NCI-H446 treated with DMSO at 0.1 percent for 48 hours (cell line): Measurements from ENCODE around the gene FBP2.

ENCODE experiments used
- DNase-seq: peaks from one replicate; lab custom pipeline; 2025; lab: John Stamatoyannopoulos, UW

Gene FBP2

DNA sequence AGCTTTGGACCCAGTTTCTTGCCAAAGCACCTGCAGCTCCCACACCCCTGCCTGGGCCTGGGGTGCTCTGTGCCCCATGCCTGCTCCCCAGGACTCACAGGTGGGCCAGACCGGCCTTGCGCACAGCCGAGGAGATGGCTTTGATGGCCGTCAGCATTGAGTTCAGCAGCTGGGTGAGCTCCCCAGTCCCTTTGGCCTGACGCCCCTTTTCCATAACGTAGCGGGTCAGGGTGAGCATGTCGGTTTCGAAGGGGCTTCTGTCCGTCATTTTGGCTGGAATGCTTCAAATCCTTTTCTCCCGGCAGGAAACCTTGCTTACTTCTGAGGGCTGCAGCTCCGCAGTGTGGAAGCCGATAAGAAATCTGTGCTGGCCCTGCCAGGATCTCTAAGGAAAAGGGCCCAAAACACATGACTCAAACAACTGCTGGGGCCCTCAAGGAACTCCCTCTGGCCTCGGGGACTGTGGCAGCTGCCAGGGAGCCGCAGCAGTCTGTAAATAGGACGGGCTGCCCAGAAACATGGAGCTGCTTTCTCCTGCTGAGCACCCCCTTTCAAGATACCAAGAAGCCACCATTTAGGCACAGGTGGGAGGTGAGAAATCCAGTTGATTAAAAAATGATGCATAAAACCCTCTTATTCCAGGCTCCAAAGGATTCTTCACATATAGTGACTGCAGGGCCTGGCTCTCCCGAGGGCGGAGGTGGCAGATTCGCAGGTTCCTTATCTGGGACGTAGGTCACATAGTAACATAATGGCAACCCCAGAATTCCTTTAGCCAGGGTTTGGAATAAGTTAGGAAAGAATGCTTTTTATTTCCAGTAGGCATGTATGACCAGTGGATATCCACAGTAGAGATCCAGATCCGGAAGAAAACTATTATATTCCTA is at the start of gene FBP2:
TSS of gene FBP2 (minus strand) at position 366 of the 887 bp plus-strand sequence. CDS start at position 268, 98 bp downstream.
- no peak for DNase-seq

DNA sequence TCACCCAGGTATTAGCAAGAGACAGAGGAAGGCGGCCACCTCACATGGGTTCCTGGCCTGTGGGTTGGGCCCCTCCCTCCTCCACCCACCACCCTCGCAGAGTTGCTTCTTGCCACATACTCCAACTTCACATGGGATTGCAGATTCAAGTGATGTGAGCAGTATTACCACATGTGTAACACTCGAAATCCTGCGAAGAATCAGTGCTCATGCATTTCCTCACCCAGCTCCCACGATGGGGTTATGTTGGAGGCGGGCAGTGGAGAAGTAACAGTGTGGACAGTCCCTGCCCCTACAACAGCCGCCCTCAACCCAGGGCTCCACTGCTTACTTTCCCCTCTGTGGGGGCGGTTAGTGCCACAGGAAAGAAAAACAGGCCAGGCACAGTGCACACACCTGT is 49.6 kb upstream of the FBP2 start:
- DNase-seq = no peak

DNA sequence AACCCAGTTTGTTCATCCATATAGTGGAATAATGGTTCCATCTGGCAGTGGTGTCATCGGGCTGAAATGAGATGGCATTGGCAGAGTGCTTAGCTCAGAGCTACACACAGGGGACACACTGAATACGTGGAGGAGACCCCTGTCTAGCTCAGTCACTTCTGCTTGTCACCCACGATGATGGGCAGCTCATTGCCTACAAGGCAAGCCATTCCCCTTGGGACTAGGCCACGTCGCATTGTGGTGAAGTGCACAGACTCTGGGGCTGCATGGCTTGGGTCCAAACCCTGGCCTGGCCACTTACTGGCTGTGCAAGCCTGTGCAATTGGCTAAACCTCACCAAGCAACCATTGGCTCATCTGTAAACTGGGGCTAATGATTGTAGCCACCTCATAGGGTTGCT is 48.9 kb upstream of the FBP2 start:
- DNase-seq = no peak

DNA sequence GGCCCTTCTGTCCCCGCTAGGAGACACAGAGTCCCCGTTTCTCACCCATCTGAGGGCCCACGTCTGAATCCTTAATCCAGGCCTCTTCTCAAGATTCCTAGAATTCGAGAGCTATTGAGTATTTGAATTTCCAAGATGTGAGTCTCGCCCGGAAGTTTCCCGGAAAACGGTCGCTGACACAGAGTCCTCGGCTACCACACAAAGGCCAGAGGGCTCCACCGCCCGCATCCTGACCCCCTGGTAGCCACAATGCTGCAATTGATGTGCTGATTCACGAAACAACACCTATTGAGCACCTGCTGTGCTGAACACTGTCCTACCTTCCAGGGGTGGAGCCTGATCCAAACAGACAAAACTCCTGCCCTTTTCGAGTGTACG is 46.4 kb upstream of the FBP2 start:
- no peak for DNase-seq

DNA sequence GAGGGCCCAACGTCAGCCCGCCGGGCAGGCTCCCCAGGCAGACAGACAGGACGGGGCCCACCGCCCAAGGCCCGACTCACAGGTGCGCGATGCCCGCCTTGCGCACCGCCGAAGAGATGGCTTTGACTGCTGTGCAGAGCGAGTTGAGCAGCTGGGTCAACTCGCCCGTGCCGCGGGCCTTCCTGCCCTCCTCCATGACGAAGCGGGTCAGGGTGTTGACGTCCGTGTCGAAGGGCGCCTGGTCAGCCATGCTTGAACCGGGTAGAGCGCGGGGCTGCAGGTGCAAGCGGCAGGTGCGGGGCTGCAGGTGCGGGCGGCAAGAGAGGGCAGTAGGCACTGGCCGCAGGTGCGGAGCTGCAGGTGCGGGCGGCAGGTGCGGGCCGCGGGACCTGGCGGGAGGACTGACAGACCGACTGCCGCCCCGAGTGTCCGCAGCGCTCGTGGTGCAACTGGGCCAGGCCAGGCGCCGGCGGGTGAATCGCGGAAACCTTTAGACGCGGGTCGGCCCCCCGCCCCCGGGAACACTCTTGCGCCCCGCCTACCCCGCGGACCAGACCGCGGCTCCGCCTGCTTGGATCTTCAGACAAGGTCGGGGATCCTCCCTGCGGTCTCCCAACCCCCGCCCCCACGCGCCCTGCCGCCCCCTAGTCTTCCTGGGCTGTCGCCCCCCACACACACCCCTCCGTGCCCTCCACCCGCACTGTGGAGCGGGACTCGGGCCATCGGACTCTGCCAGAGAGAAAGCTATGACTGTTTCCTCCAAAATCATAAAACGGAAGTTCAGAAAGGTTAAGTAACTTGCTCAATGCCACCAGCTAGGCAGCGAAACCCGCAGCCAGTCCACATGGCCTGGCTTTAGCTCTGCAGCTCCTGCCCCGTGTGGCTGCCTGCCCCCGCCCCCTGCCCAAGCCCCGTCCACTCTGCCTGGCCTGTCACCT is 45.7 kb upstream of the FBP2 start, which contains the start of gene FBP1:
TSS of gene FBP1 (minus strand) at position 458 of the 938 bp plus-strand sequence. CDS start at position 250, 208 bp downstream.
- DNase-seq = no peak

DNA sequence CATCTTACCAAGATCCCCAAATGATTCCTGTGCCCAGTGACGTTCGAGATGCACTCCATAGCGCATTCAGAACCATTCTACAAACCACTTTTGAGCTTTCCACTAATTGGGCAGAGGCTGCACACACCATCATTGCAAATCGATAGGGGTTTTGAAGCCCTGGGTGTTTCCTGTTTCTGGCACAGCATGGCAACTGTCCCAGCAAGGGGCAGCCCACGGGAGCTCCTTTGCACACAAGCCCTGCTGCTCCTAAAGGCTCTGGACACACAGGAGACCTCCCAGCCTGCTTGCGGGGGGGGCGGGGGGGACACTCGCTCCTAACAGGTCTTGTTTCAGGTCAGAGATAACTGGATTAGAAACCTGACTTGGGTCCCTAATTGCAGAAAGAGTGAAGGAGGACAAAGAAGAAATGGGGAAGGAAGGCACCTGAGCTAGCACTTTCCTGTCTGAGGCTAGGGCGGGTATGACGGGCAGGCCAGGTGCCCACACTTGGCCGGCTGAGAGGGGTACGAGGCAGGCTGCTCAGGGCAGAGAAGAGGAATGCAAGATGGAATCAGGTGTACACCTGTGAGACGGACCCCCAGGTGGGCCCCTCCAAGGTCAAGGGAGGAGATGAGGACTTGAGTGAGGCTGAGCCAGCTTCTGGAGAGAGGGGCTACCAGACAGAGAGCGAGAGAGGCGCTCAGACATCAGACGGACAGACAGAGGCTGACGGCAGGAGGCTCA is 44.9 kb upstream of the FBP2 start:
- no peak for DNase-seq

DNA sequence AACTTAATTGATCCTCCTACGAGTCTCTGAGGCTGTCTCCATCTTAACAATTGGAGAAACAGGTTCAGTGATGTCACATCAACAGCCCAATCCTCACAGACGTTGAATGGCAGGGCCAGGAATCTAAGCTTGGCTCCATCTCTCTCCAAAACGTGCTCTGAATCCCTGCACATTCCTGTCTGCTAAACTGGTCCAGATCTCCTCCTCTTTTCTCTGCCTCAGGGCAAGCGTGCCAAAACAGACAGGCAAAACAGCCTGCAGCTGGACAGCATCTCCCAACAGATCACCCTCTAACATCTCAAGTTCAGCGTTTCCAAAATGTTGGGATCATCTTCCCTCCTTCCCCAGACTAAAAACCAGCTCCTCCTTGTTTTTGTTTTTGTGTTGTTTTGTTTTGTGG is 39.1 kb upstream of the FBP2 start:
- DNase-seq = no peak

DNA sequence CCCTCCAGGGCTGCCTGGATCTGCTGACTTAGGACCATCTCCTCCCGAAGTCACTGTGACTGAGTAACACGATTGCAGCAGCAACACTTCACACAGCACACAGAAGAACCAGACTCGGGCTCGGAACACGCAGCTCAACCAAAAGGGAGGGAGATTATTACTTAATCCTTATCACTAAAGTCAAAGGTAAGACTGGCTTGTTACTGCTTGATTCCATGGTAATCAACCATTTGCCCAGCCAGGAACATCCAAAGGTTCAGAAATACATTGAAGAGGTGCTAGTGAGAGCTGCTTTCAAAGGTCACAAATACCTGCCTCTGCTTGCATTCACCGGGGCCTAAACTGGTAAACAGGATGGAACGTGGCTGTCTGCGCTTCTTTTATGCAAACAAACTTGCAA is 38.0 kb upstream of the FBP2 start:
- DNase-seq = no peak

DNA sequence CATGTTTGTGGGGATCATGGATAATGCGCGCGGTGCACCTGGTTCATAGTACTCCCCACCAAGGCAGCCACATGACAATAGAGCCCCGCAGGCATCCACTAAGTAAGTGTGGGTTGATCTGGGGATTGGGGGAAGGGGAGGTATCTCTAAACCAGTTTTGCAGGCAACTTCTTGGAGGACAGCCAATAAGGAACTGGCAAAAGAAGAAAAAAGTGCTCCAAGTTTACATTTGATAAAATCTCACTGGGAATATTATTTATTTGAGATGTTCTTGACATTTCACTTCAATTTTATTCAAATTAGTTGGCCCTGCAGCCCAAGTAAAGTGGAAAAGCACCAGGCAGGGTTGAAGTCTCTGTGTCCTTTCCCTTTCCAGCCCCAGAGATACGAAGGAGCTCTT is 37.2 kb upstream of the FBP2 start:
- DNase-seq = no peak

DNA sequence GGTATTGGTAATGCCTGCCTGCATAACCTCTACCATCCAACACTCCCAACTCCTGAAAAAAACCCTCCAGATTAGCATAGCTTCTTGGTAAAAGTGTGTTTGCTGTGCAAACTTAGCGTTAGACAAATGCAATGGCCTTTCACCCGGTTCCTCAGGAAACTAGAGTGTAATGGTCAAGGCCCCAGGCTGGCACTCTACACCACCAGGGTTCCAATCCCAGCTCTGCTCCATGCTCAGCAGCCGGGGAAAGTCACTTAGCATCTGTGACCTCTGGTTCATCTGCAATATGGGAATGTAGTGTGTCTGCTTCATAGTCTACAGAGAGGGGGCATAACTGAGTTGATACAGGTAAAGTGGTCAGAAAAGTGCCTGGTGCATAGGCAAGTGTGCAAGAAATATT is 36.7 kb upstream of the FBP2 start:
- DNase-seq = no peak

DNA sequence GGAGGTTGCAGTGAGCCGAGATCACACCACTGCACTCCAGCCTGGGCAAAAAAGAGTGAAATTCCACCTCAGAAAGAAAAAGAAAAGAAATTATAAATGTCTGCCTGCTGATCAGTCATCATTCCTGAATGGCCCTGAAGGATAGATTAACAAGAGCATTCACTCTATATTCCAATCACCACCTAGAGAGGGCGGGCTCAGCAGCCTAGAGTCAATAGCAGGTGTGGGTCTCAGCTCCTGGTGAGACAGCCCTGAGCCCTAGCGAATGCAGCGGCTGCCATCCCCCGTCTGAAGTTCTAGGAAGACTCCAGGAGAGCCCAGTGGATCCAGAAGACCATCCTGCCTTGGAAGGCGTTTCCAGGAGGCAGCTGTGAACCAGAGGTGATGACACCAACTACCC is 33.7 kb upstream of the FBP2 start:
- DNase-seq = no peak

DNA sequence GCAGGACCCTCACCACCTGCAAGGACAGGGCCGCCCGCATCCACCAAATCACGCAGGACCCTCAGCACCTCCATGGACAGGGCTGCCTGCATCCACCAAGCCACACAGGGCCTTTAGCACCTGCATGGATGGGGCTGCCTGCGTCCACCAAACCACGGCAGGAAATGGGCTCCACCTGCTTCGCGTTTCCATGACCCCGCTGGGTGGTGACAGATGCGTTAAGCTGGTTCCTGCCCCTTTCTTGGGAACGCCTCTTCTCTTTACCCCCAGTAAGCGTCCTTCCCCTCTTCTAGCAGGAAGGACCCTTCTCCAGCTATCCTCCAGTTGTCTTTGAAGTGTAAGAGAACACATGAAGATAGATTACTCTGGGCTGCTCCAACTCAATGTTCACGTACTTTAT is 32.2 kb upstream of the FBP2 start:
- no peak for DNase-seq

DNA sequence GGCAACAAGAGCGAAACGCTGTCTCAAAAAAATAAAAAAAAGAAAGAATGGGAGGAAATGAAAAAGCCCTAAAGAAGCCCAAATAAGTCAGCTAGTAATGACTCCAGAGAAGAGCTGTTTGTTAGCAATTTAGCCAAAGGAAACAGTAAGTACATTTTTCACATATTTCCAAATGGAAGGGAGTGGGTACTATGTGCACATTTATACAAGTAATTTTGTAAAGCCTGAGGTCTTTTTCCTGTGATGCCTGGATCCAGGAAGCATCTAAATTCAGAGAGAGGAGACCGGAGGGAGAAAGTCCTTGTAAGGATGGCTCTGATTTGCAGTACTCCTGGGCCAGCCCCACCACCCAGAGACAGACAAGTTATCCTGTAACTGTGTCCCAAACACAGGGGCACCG is 31.0 kb upstream of the FBP2 start:
- no peak for DNase-seq

DNA sequence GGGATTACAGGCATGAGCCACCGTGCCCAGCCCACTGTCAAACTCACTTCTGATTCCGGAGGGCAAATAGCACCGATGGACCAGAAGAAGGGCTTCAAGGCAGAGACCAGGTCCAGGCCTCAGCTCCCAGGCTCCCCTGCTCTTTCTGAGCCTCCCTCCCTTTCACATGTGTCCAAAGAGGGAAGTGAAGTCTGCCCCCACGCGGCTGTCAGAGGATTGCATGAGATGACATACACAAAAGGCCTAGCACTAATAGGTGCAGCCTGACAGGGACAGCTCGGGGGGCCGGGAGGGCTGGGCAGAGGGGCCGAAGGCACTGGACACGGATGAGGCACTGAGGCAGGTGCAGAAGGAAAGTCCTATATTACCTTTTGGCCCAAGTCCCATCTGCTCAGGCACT is 29.6 kb upstream of the FBP2 start:
- no peak for DNase-seq

DNA sequence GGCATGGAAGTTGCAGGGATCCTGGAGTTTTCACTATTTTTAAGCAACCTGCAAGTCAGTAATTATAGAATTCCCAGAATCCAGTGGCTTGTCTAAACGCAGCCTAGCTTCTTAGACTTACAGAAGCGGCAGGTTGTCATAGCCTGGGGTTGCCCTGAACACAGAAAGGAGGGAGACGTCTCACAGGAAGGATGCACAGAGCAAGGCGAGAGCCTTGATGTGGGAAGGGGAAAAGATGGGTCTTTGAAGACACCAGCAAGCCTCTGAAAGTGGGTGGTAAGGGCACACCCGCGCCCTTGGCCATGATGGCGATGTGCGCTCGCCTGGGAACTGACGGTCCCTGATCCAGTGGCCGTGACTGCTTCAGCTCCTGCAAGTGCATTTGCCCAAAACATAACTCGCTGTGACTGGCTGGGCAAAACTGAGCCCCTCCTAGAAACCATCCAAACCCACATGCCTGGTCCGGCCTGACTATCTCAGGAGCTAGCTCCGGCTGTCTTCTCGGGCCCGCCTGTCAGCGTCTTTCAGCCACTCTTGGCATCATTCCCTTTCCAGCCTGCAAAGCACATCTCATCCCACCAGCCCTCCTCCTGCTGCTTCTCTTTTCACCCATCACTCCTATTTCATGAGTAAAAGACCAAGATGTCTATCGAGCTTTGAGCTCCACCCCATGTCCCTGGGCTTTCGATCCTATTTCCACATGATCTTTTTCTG is 28.6 kb upstream of the FBP2 start:
- no peak for DNase-seq

DNA sequence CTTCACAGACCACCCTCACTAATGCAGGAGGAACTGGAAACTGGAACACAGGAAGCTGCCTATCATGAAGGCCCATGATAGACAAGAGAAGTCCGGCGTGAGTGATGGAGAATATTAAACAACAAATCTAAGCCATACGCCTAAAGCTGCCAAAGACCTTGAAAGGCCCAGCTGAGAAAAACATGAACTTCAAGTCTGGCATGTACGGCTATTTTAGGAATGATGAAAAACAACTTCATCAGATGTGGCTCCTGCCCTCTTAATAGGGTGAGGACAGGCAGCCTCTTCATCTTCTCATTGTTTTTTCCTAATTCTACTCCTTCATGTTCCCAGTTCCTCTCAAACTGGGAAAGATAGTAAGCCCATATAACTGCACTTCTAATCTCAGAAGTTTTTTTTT is 25.4 kb upstream of the FBP2 start:
- DNase-seq = no peak

DNA sequence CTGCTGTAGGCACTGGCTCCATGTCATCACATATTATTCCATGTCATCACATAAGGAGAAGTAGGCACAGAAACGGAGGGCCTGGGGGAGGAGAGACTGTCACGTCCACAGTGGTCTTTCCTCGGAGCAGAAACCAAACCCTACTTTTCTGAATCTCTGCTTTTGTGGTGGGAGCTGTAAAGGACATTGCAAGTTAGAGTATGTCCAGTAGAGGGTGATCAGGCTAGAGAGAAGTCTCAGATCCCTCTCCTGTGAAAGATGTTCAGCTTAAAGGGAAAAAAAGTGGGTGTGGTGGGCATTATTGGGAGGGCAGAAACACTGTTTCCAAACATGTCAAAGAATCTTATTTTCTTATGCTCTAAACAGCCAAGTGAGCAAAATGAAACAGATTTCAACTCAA is 19.4 kb upstream of the FBP2 start:
- DNase-seq = no peak

DNA sequence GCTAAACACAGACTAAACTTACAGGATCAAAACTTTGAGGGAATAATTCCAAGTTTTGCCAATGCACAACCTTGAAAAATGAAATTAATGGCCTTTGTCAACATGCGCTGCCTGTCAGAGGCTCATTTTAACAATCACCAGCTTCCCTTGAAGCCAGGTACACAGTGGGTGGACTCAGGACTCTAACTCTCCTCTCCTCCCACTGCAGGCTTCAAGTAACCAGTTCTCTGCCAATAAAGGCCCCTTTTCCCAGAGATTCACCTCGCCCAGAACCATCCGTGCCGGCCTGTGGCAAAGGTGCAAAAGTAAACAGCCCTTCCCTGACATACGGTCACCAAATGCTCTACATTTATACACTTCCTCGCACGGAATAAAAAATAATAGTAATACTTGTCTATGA is 18.4 kb upstream of the FBP2 start:
- no peak for DNase-seq

DNA sequence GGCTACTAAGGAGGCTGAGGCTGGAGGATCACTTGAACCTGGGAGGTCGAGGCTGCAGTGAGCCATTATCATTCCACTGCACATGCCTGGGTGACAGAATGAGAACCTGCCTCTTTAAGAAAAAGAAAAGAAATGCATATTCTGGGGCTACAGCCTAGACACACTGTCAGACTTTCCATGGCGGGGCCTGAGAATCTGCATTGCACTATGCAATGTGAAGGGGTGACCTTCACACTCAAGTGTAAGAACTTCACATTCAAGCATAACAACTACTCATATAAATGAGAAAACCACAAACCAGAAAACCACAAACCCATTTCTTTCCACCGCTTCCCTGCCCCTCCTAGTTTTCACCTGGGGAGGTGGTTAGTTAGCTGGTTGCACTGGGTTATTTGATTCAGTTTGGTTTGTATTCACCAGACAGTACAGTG is 18.0 kb upstream of the FBP2 start:
- no peak for DNase-seq

DNA sequence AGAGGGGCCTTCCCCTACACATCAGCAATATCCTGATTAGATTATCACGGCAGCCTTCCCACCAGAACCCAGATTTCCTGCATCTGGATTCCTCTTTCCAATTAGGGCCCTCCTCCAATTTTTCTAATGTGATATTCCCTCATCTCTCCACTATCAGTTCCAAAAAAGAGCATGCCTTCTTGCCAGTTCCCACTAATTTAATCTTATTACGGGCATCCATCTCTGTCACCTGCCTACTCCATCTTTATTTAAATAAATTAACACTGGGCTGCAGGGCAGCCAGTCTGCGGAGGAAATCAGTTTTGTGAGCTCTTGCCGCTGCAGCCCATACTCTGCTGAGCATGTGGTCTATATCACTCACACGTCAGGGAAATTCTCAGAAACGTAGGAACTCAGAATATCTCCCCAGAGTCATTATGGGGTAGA is 16.6 kb upstream of the FBP2 start:
- DNase-seq = no peak

DNA sequence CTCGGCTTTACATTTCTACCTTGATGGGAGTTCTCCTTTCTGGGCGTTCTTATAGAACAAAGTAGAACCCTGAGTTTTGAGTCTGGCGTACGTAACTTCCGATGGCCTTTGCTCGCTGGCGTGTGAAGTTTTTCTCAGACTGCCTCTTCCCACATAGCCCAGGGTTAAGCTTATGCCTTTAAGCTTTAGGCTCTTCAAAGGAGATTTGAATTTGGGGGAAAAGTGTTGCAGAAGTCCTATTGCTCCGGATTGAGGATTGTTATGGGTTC is 13.7 kb upstream of the FBP2 start:
- no peak for DNase-seq
